HUES6 (cell line): ENCODE results near the gene IL12RB1.
A peak's percentile ranks its signal among the peaks of the same experiment; 100 is the strongest.

Source experiments
- H3K27ac ChIP-seq: 2 replicates; pipeline ENCODE4 v1.7.0; 2013; ENCODE audit warnings: low read depth, mild to moderate bottlenecking, low read length, inconsistent platforms
- H3K27me3 ChIP-seq: 2 replicates; pipeline ENCODE4 v1.6.1; 2013; ENCODE audit warnings: low read length; ENCODE audit not compliant: control insufficient read depth, insufficient read depth
- H3K36me3 ChIP-seq: 2 replicates; pipeline ENCODE4 v1.6.1; 2013; ENCODE audit warnings: low read length; ENCODE audit not compliant: control insufficient read depth, insufficient read depth
- H3K4me1 ChIP-seq: 2 replicates; pipeline ENCODE4 v1.6.1; 2013; ENCODE audit warnings: low read length; ENCODE audit not compliant: control insufficient read depth, insufficient read depth
- H3K4me3 ChIP-seq: 2 replicates; pipeline ENCODE4 v1.5.1; 2013; ENCODE audit warnings: low read depth, low read length
- H3K9ac ChIP-seq: one replicate; pipeline ENCODE4 v1.6.1; 2013; ENCODE audit warnings: mild to moderate bottlenecking, low read length
- H3K9me3 ChIP-seq: 2 replicates; pipeline ENCODE4 v1.6.1; 2013; ENCODE audit warnings: low read depth, low read length; ENCODE audit not compliant: control insufficient read depth, insufficient read depth

IL12RB1 gene

DNA sequence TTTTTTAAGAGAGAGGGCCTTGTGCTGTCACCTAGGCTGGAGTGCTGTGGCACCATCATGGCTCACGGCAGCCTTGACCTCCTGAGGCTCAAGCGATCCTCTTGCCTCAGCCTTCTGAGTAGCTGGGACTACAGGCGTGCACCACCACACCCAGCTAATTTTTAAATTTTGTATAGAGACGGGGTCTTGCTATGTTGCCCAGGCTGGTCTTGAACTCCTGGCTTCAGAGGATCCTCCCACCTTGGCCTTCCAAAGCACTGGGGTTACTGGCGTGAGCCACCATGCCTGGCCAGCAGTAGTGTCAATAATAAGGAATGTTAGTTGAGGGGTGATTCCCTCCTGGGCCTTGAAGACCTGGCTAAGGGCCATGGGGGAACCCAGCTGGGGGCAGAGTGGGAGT lies 34.4 kb upstream of the IL12RB1 start:
- Histone ChIP-seq H3K27ac (no peak overlapping the region), H3K4me1 (peaks cover 20% of the 10 kb centered on the region), H3K36me3 (peaks cover 26% of the 10 kb centered on the region), H3K27me3 (no peaks in the 10 kb centered on the region; the same call in 1 of the 2 replicates), H3K9me3 (no peaks in the 10 kb centered on the region), H3K4me3 (no peak overlapping the region), H3K9ac (no peak overlapping the region)

- H3K36me3 ChIP-seq: peaks cover 21% of the 10 kb centered on the region
- no peaks in the 10 kb centered on the region; the same call in 1 of the 2 replicates for H3K27me3 ChIP-seq
- no peak overlapping the region for H3K9ac ChIP-seq
- H3K27ac ChIP-seq: no peak overlapping the region
- no peaks in the 10 kb centered on the region for H3K9me3 ChIP-seq
- H3K4me1 ChIP-seq: peaks cover 20% of the 10 kb centered on the region
- no peak overlapping the region for H3K4me3 ChIP-seq
Observed at GRCh38 chr19:18120127-18120526, 33.4 kb upstream of the IL12RB1 start.

DNA sequence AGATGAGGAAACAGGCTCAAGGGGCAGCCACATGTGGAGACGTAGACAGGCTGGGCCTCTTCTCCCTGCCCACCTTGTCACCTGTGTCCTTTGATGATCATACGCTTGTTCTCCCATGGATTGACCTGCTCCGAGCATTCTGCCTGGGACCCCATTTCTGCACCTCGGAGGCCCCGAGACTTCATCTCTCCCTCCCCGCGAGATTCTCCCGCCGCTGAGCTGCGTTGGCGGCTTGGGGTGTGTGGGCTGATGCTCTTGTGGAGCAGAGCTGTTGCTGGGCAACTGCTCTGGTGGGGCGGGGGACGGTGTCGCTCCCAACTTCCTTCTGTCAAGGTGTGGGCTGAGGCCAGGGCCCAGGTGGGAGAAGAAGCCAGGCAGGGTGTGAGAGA lies 33.0 kb upstream of the IL12RB1 start:
- no peak overlapping the region for H3K4me3 ChIP-seq

GRCh38 chr19:18119013-18119716 lies 32.4 kb upstream of the IL12RB1 start:
- no peak overlapping the region for H3K27ac ChIP-seq
- no peak overlapping the region for H3K9ac ChIP-seq
- H3K36me3 ChIP-seq: peaks cover 14% of the 10 kb centered on the region
- H3K4me3 ChIP-seq: 0 out of 2 replicates have a peak overlapping the region, but pooled peaks have one; percentile 72
- peaks cover 20% of the 10 kb centered on the region for H3K4me1 ChIP-seq
- no peaks in the 10 kb centered on the region for H3K9me3 ChIP-seq
- H3K27me3 ChIP-seq: no peaks in the 10 kb centered on the region; the same call in 1 of the 2 replicates

More for the DNA sequence above, 33.0 kb upstream of the IL12RB1 start:
- H3K9me3 ChIP-seq: no peaks in the 10 kb centered on the region
- H3K27ac ChIP-seq: no peak overlapping the region
- H3K4me1 ChIP-seq: peaks cover 20% of the 10 kb centered on the region
- no peaks in the 10 kb centered on the region; the same call in 1 of the 2 replicates for H3K27me3 ChIP-seq
- peaks cover 19% of the 10 kb centered on the region for H3K36me3 ChIP-seq
- no peak overlapping the region for H3K9ac ChIP-seq

DNA sequence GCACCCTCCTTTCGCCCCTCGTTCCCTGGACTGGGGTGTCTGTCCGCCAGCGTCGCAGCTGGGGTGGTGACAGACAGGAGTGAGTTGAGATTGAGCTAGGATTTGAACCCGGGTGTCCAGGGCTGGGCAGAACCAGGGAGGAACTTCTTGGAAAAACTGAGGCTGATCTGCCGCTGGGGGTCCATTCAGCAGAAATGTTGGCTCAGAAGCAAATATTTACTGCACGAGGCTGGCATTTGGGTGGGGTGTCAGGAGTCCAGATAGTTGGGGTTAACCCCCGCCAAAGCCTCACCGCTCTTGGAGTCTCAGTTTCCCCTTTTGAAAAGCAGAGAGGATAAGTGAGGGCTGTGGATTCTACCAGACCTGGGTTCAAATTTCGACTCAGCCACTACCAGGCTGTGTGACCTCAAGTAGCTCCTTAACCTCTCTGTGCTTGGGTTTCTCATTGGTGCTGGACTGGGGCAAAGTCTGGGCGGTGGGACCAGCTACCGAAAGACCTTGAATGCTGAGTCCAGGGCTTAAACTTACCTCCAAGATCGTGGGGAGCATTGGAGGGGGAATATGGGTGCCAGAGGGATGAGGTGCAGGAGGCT lies 31.8 kb upstream of the IL12RB1 start:
- Histone ChIP-seq H3K4me1 (peaks cover 20% of the 10 kb centered on the region), H3K9me3 (no peaks in the 10 kb centered on the region), H3K36me3 (peaks cover 8% of the 10 kb centered on the region), H3K27me3 (no peaks in the 10 kb centered on the region; the same call in 1 of the 2 replicates), H3K27ac (peak overlapping the region; percentile 56; the same call in 1 of the 2 replicates), H3K4me3 (peak overlapping the region; percentile 72), H3K9ac (peak overlapping the region; percentile 74)

GRCh38 chr19:18117692-18118378 lies 31.1 kb upstream of the IL12RB1 start:
- H3K4me1 ChIP-seq: peaks cover 20% of the 10 kb centered on the region
- H3K9ac ChIP-seq: peak overlapping the region; percentile 74
- H3K9me3 ChIP-seq: no peaks in the 10 kb centered on the region
- H3K27ac ChIP-seq: peak overlapping the region; percentile 56
- H3K36me3 ChIP-seq: peaks cover under 1% of the 10 kb centered on the region
- H3K4me3 ChIP-seq: peak overlapping the region; percentile 72
- no peaks in the 10 kb centered on the region; the same call in 1 of the 2 replicates for H3K27me3 ChIP-seq

DNA sequence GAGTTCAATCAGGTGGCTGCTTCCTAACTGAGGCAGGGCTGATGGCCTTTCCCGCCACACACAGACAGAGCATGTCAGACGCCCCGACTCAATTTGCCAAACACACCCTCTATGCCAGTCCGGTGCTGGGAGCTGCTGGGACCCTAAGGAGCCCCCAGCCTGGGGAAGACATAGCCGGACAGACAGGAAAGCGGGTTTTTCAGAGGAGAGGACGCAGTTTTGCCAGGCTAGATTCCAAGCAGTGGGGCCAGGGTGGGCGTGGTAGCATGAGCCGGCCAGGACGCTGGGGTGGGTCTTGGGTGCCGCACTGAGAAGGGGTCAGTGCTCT lies 30.6 kb upstream of the IL12RB1 start:
- H3K27me3 ChIP-seq: no peaks in the 10 kb centered on the region; the same call in 1 of the 2 replicates
- H3K9me3 ChIP-seq: no peaks in the 10 kb centered on the region
- no peaks in the 10 kb centered on the region for H3K36me3 ChIP-seq
- H3K27ac ChIP-seq: no peak overlapping the region; the same call in 1 of the 2 replicates
- no peak overlapping the region for H3K9ac ChIP-seq
- peak overlapping the region; percentile 44 for H3K4me3 ChIP-seq
- H3K4me1 ChIP-seq: peaks cover 20% of the 10 kb centered on the region

GRCh38 chr19:18114483-18114882 lies 27.7 kb upstream of the IL12RB1 start:
- Histone ChIP-seq H3K27me3 (peaks cover 18% of the 10 kb centered on the region), H3K27ac (no peak overlapping the region), H3K4me1 (peaks cover 17% of the 10 kb centered on the region), H3K9me3 (no peaks in the 10 kb centered on the region), H3K4me3 (no peak overlapping the region), H3K36me3 (no peaks in the 10 kb centered on the region), H3K9ac (no peak overlapping the region)

DNA sequence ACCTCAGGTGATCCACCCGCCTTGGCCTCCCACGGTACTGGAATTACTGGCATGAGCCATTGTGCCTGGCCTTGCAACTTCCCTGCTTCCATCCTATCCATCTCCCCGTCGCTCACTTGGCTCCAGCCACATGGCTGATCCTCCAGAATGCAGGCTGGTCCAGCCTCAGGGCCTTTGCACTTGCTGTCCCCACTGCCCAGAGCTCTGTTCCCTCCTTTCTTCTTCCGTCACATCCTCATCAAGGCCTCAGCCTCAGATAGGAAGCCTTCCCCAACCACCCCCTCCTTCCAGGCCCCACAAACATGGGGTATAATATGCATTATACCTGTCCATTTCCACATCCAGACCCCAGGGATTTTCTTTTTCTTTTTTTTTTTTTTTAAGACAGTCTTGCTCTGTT lies 27.1 kb upstream of the IL12RB1 start:
- no peaks in the 10 kb centered on the region for H3K36me3 ChIP-seq
- no peak overlapping the region for H3K4me3 ChIP-seq
- no peak overlapping the region for H3K27ac ChIP-seq
- no peak overlapping the region for H3K9ac ChIP-seq
- H3K4me1 ChIP-seq: peaks cover 16% of the 10 kb centered on the region
- no peaks in the 10 kb centered on the region for H3K9me3 ChIP-seq
- peaks cover 25% of the 10 kb centered on the region for H3K27me3 ChIP-seq

DNA sequence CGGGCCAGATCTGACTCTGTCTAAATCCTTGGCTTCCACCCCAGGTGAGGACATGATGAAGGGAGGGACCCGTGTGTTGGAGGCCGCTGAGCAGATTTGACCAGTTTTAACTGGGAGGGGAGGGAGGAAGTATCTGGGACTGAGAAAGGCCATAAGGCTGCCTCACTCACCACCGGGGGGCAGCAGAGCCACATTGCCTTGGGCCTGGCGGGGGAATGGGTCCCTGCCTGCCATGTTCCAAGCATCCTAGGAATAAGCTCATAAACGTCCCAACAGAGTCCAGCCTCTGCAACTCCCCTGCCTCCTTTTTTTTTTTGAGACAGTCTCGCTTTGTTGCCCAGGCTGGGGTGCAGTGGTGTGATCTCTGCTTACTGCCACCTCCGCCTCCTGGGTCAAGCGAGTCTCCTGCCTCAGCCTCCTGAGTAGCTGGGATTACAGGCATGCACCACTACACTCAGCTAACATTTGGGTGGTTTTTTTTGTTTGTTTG lies 26.3 kb upstream of the IL12RB1 start:
- Histone ChIP-seq H3K9me3 (no peaks in the 10 kb centered on the region), H3K9ac (no peak overlapping the region), H3K27me3 (peaks cover 29% of the 10 kb centered on the region), H3K4me3 (no peak overlapping the region), H3K27ac (no peak overlapping the region), H3K36me3 (no peaks in the 10 kb centered on the region), H3K4me1 (peaks cover 15% of the 10 kb centered on the region)
